ENCODE results near the gene SZT2. TPM values are rescaled to one million over a fixed set of nuclear protein-coding genes. Genes with fewer than 3 reads are reported as not detected.

Gene SZT2
- total RNA-seq, result 24.3 and 28.2 TPM in 2 replicates

GRCh38 chr1:43389326-43390313, at the start of gene SZT2, which contains the start of gene MED8:
SZT2 (plus strand) TSS chr1:43389899; CDS start chr1:43389969, 70 bp downstream.
MED8 (minus strand) TSS chr1:43389800; CDS start chr1:43389764, 36 bp downstream.

DNA sequence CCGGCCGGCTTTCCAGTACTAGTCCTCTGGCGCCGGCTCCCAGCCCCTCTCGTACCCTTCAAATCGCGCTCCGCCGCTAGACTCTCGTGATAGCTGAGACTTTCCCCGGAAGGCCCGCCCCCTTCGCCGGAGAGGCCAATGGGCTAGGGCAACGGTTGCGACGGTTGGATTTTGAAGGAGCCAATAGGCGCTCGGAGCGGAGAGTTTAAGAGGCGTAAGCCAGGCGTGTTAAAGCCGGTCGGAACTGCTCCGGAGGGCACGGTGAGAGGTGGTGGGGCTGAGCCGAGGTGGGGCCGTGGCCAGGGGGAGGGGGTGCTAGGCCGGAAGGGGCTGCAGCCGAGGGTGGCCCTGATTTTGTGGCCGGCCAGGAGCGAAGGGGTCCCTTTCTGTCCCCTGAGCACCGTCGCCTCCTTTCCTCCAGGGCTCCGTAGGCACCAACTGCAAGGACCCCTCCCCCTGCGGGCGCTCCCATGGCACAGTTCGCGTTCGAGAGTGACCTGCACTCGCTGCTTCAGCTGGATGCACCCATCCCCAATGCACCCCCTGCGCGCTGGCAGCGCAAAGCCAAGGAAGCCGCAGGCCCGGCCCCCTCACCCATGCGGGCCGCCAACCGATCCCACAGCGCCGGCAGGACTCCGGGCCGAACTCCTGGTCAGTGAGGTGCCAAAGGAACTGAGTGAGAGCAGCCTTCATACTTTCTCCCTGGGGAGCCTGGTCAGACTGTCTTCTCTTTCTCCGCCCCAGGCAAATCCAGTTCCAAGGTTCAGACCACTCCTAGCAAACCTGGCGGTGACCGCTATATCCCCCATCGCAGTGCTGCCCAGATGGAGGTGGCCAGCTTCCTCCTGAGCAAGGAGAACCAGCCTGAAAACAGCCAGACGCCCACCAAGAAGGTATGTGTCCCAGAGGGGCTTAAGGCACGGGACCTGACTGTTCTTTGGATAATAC, 30.7 kb upstream of the SZT2 start, which contains the start of gene CDC20:
CDC20 (plus strand) TSS at position 236 of the 948 bp plus-strand sequence; CDS start at position 471, 235 bp downstream.

GRCh38 chr1:43367904-43368645, 21.6 kb upstream of the SZT2 start, which contains the start of gene ELOVL1:
ELOVL1 (minus strand) TSS chr1:43368011; CDS start chr1:43365609, 2,402 bp downstream.

DNA sequence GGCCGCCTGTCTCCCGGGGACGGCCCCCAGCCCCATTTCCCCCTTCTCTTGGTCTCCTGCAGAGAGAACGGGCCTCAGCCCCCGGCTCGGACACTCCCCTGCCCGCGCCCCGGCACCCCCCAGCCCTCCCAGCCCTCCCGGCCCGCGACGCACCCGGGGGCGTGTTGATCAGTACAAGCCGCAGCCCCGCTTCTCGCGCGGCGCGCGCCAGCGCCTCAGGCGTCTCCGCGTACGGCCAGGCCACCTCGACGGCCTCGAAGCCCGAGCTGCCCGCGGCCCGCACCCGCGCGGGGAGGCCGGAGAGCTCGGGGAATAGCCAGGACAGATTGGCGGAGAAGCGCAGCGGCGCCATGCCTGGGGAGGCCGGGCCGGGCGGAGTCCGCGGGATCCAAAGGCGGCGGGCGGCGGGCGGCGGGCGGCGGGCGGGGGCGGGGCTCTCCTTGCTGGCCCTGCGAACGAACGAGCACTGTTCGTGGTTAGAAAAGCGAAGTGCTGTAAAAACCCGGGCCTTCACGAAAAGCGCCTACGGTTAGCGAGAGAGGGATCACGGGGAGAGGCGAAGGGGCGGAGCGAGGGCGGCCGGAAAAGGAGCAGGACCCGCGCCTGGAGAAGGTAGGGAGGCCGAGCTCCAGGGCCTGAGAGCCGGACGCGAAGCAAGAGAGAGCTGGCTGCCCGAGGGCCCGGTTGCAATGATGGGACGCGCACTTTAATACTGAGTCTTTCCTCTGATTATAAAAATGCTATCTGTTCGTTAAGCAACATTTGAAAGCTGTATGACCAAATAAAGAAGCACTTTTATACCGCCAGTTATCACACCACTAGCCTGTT, 64.0 kb downstream of the SZT2 start, which contains the start of gene HYI:
HYI (minus strand) TSS at position 490 of the 828 bp plus-strand sequence; CDS start at position 352, 138 bp downstream.

Other genes starting within 250 kb of the SZT2 start
- gene EBNA1BP2, start 217.6 kb upstream of the SZT2 start, total RNA-seq, result 68.7 and 88.9 TPM in 2 replicates
- gene CFAP57, start 217.6 kb upstream of the SZT2 start, total RNA-seq, result 0.26 and 0.56 TPM in 2 replicates
- not detected in 2 replicates for gene TMEM125, start 119.9 kb upstream of the SZT2 start, total RNA-seq
- not detected in 2 replicates for gene C1orf210, start 104.3 kb upstream of the SZT2 start, total RNA-seq
- 12.3 and 16.9 TPM in 2 replicates for gene TIE1, start 88.9 kb upstream of the SZT2 start, total RNA-seq
- gene MPL, start 52.1 kb upstream of the SZT2 start, total RNA-seq, result not detected in 2 replicates
- gene CDC20, start 30.9 kb upstream of the SZT2 start, total RNA-seq, result 27.0 and 37.4 TPM in 2 replicates
- 76.0 and 82.8 TPM in 2 replicates for gene ELOVL1, start 21.9 kb upstream of the SZT2 start, total RNA-seq
- 61.3 and 68.4 TPM in 2 replicates for gene MED8, start 99 bp upstream of the SZT2 start, total RNA-seq
- gene HYI, start 64.0 kb downstream of the SZT2 start, total RNA-seq, result 37.3 and 46.8 TPM in 2 replicates
- 32.2 and 58.1 TPM in 2 replicates for gene PTPRF, start 141.0 kb downstream of the SZT2 start, total RNA-seq

Measured in aortic smooth muscle cell (primary cell).